Measurements from ENCODE around the gene MEA1.

MEA1 gene

DNA sequence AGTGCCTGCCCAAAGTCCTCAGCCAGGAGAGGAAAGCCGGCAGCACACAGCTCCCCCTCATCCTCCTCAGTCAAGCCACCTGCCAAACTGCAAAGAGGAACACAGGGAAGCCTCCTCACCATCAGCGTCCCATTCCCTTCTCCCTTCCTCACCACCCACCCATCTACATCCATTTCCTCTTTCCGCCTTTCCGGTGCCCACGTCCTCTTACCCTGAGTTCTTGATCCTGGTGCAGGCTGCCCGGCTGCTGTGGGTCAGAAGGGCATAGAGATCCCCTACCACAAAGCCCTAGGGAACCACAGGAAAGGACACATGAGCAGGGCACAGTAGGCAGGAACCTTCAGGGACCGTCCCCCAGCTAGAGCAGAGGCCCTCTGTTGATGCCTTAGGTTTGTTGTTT is 47.2 kb downstream of the MEA1 start:
- Histone ChIP-seq H3K27me3 (ENCODE audit: control insufficient read depth in 1 of 2, insufficient read depth in 1 of 2, low read length in 2 of 2) (no peaks in the 10 kb centered on the region), H3K14ac (ENCODE audit: low read length in 2 of 2) (no peak overlapping the region), H2BK12ac (ENCODE audit: low read length in 2 of 2) (no peak overlapping the region), H3K4ac (ENCODE audit: low read depth in 1 of 2, low read length in 2 of 2) (no peak overlapping the region), H3K79me1 (replicated peaks; ENCODE audit: low read length, poor library complexity, severe bottlenecking) (peaks cover 7% of the 10 kb centered on the region), H2AK5ac (ENCODE audit: low read length, severe bottlenecking) (no peak overlapping the region), H3K27ac (ENCODE audit: low read length, poor library complexity, severe bottlenecking) (no peak overlapping the region), H4K91ac (ENCODE audit: low read length) (no peak overlapping the region), H3K23ac (ENCODE audit: low read length in 2 of 2) (no peak overlapping the region), H2AFZ (ENCODE audit: low read depth, low read length) (no peak overlapping the region), H2BK120ac (ENCODE audit: low read depth, low read length) (no peak overlapping the region), H3K18ac (ENCODE audit: low read depth in 1 of 2, low read length in 2 of 2) (no peak overlapping the region), H2BK5ac (ENCODE audit: low read depth, low read length, poor library complexity, severe bottlenecking) (no peak overlapping the region), H3K4me3 (ENCODE audit: insufficient read depth in 1 of 2, low read depth in 1 of 2, low read length in 2 of 2) (no peak overlapping the region), H4K8ac (ENCODE audit: low read length) (no peak overlapping the region), H3K4me1 (ENCODE audit: control insufficient read depth, insufficient read depth, low read depth, low read length) (peaks cover 8% of the 10 kb centered on the region), H3K36me3 (ENCODE audit: control insufficient read depth in 1 of 2, insufficient read depth in 2 of 2, low read depth in 1 of 2, low read length in 2 of 2) (peaks cover 62 to 70% of the 10 kb centered on the region in 2 experiments), H2BK15ac (ENCODE audit: low read depth, poor library complexity, severe bottlenecking) (no peak overlapping the region), H3K9me3 (ENCODE audit: control insufficient read depth, low read length) (no peaks in the 10 kb centered on the region), H3K4me2 (ENCODE audit: low read length, poor library complexity, severe bottlenecking) (no peak overlapping the region), H3K9ac (ENCODE audit: low read length) (no peak overlapping the region)
- DNase-seq: no peak
- WGBS: 89% methylated on average over 7 of the region's 7 CpGs

DNA sequence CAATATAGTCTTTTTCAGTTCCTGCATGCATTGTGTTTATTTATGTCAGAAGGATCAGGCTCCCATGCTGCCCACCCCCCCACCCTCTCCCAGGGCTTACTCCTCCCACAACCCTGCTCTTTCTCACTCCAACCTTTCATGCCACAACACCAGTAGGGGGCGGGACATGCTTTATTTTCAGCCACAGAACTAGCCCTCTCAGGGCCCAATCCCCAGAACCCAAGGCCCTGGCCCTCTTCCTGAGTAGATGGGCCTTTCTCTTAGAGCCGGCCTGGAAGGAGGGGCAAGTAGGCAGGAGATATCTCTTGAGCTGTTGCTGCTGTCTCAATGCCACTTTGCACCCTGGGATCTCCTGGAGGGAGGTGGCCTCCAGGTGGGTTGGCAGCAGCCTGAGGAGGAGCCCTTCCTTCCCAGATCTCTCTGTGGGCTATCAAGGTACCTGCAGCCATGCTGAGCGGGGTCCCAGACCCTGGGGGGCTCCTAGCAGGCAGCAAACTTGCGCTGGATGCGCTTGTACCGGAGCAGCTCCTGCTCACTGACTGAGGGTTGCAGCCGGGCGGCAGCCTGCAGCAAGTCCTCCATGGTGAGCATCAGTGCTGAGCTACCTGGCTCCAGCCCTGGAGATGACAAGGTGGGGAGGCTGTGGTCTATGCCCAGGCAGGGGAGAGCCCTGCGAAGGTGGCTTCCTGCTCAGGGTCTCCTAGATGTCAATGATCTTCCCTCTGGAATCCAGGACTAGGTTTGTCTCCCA is 49.7 kb downstream of the MEA1 start:
- WGBS: 79% methylated on average over 9 of the region's 9 CpGs
- Histone ChIP-seq H2BK15ac (ENCODE audit: low read depth, poor library complexity, severe bottlenecking) (no peak overlapping the region), H3K9ac (ENCODE audit: low read length) (no peak overlapping the region)

DNA sequence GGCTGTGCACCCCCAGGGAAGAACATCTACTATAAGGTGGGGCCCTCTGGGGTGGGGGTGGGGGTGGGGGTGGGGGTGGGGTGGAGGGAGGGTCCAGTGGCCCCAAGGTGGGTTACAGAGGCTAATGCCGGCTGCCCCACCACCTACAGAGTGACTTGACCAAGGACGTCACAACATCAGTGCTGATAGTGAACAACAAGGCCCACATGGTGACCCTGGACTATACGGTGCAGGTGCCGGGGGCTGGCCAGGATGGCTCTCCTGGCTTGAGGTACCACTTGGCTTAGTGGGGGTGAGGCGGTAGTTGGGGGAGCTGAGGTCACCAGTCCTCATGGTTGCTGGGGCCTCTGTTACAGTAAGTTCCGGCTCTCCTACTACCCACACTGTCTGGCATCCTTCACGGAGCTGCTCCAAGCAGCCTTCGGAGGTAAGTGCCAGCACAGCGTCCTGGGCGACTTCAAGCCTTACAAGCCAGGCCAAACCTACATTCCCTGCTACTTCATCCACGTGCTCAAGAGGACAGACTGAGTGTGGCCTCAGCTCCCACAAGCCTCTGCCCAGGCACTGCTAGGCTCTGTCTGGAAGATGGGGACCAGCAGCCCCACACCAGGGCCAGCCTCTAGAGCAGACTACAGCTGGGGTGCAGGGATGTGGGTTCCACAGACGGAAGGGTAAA is 50.4 kb downstream of the MEA1 start:
- DNase-seq: no peak
- Histone ChIP-seq H3K23ac (ENCODE audit: low read length in 2 of 2) (no peak overlapping the region), H3K9me3 (ENCODE audit: control insufficient read depth, low read length) (no peaks in the 10 kb centered on the region), H2AFZ (ENCODE audit: low read depth, low read length) (no peak overlapping the region), H3K18ac (ENCODE audit: low read depth in 1 of 2, low read length in 2 of 2) (no peak overlapping the region), H3K27me3 (ENCODE audit: control insufficient read depth in 1 of 2, insufficient read depth in 1 of 2, low read length in 2 of 2) (no peaks in the 10 kb centered on the region), H2BK5ac (ENCODE audit: low read depth, low read length, poor library complexity, severe bottlenecking) (no peak overlapping the region), H3K4me1 (ENCODE audit: control insufficient read depth, insufficient read depth, low read depth, low read length) (peaks cover 13% of the 10 kb centered on the region), H4K91ac (ENCODE audit: low read length) (no peak overlapping the region), H3K36me3 (ENCODE audit: control insufficient read depth in 1 of 2, insufficient read depth in 2 of 2, low read depth in 1 of 2, low read length in 2 of 2) (peaks cover 50 to 56% of the 10 kb centered on the region in 2 experiments), H3K79me1 (replicated peaks; ENCODE audit: low read length, poor library complexity, severe bottlenecking) (no peaks in the 10 kb centered on the region), H3K4me3 (ENCODE audit: insufficient read depth in 1 of 2, low read depth in 1 of 2, low read length in 2 of 2) (no peak overlapping the region), H3K27ac (ENCODE audit: low read length, poor library complexity, severe bottlenecking) (no peak overlapping the region), H2BK15ac (ENCODE audit: low read depth, poor library complexity, severe bottlenecking) (no peak overlapping the region), H3K4ac (ENCODE audit: low read depth in 1 of 2, low read length in 2 of 2) (no peak overlapping the region), H4K8ac (ENCODE audit: low read length) (no peak overlapping the region), H3K4me2 (ENCODE audit: low read length, poor library complexity, severe bottlenecking) (no peak overlapping the region), H2BK12ac (ENCODE audit: low read length in 2 of 2) (no peak overlapping the region), H2AK5ac (ENCODE audit: low read length, severe bottlenecking) (no peak overlapping the region), H3K14ac (ENCODE audit: low read length in 2 of 2) (no peak overlapping the region), H3K9ac (ENCODE audit: low read length) (no peak overlapping the region), H2BK120ac (ENCODE audit: low read depth, low read length) (no peak overlapping the region)
- WGBS: 84% methylated on average over 11 of the region's 12 CpGs

More for the DNA sequence above, 49.7 kb downstream of the MEA1 start:
- H4K91ac ChIP-seq (ENCODE audit: low read length): no peak overlapping the region
- H3K27me3 ChIP-seq (ENCODE audit: control insufficient read depth in 1 of 2, insufficient read depth in 1 of 2, low read length in 2 of 2): no peaks in the 10 kb centered on the region
- H2AFZ ChIP-seq (ENCODE audit: low read depth, low read length): no peak overlapping the region
- H3K4me1 ChIP-seq (ENCODE audit: control insufficient read depth, insufficient read depth, low read depth, low read length): peaks cover 13% of the 10 kb centered on the region
- H2BK5ac ChIP-seq (ENCODE audit: low read depth, low read length, poor library complexity, severe bottlenecking): no peak overlapping the region
- no peak overlapping the region for H3K23ac ChIP-seq (ENCODE audit: low read length in 2 of 2)
- H3K14ac ChIP-seq (ENCODE audit: low read length in 2 of 2): no peak overlapping the region
- no peak overlapping the region for H3K4me3 ChIP-seq (ENCODE audit: insufficient read depth in 1 of 2, low read depth in 1 of 2, low read length in 2 of 2)
- no peak overlapping the region for H4K8ac ChIP-seq (ENCODE audit: low read length)
- no peaks in the 10 kb centered on the region for H3K9me3 ChIP-seq (ENCODE audit: control insufficient read depth, low read length)
- H3K4me2 ChIP-seq (ENCODE audit: low read length, poor library complexity, severe bottlenecking): no peak overlapping the region
- H3K27ac ChIP-seq (ENCODE audit: low read length, poor library complexity, severe bottlenecking): no peak overlapping the region
- no peak overlapping the region for H2BK12ac ChIP-seq (ENCODE audit: low read length in 2 of 2)
- no peak overlapping the region for H3K18ac ChIP-seq (ENCODE audit: low read depth in 1 of 2, low read length in 2 of 2)
- DNase-seq: peak; percentile 78
- no peak overlapping the region for H3K4ac ChIP-seq (ENCODE audit: low read depth in 1 of 2, low read length in 2 of 2)
- peaks cover 57 to 61% of the 10 kb centered on the region in 2 experiments for H3K36me3 ChIP-seq (ENCODE audit: control insufficient read depth in 1 of 2, insufficient read depth in 2 of 2, low read depth in 1 of 2, low read length in 2 of 2)
- H2BK120ac ChIP-seq (ENCODE audit: low read depth, low read length): no peak overlapping the region
- H2AK5ac ChIP-seq (ENCODE audit: low read length, severe bottlenecking): no peak overlapping the region
- H3K79me1 ChIP-seq (replicated peaks; ENCODE audit: low read length, poor library complexity, severe bottlenecking): no peaks in the 10 kb centered on the region

DNA sequence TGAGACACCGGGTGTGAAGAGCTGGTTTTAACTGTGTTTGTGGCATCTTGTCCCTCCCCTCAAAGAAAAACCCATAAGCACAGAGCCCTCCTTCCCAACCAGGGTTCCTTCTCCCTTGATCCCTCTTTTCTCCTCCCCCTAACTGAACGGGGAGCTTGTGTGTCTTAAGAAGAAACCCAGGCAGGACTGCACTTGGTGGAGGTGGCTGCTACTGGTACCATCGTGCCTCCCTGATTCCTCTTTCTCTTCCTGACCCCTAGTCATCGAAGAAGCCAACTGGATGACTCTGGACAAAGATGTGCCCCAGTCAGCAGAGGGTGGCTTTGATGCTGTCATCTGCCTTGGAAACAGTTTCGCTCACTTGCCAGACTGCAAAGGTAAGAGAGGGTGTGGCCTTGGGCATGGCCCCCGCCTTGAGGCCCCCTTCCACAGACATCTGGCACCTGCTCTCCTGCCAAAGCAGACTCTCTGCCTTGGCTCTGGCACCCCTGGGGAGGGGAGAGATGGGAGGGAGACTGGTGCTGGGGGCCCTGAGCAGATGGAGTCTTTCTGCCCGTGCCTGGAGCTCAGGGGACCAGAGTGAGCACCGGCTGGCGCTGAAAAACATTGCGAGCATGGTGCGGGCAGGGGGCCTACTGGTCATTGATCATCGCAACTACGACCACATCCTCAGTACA is 51.1 kb downstream of the MEA1 start:
- Histone ChIP-seq H3K23ac (ENCODE audit: low read length in 2 of 2) (no peak overlapping the region), H2AK5ac (ENCODE audit: low read length, severe bottlenecking) (no peak overlapping the region)
- 84% methylated on average over 6 of the region's 13 CpGs for WGBS

More for the DNA sequence above, 51.1 kb downstream of the MEA1 start:
- no peak for DNase-seq
- H2AFZ ChIP-seq (ENCODE audit: low read depth, low read length): no peak overlapping the region
- H2BK15ac ChIP-seq (ENCODE audit: low read depth, poor library complexity, severe bottlenecking): no peak overlapping the region
- H3K36me3 ChIP-seq (ENCODE audit: control insufficient read depth in 1 of 2, insufficient read depth in 2 of 2, low read depth in 1 of 2, low read length in 2 of 2): peaks cover 47 to 51% of the 10 kb centered on the region in 2 experiments
- H3K27me3 ChIP-seq (ENCODE audit: control insufficient read depth in 1 of 2, insufficient read depth in 1 of 2, low read length in 2 of 2): no peaks in the 10 kb centered on the region
- H3K14ac ChIP-seq (ENCODE audit: low read length in 2 of 2): no peak overlapping the region
- H2BK120ac ChIP-seq (ENCODE audit: low read depth, low read length): no peak overlapping the region
- no peak overlapping the region for H3K4ac ChIP-seq (ENCODE audit: low read depth in 1 of 2, low read length in 2 of 2)
- no peak overlapping the region for H3K9ac ChIP-seq (ENCODE audit: low read length)
- no peaks in the 10 kb centered on the region for H3K79me1 ChIP-seq (replicated peaks; ENCODE audit: low read length, poor library complexity, severe bottlenecking)
- H4K91ac ChIP-seq (ENCODE audit: low read length): no peak overlapping the region
- H3K4me3 ChIP-seq (ENCODE audit: insufficient read depth in 1 of 2, low read depth in 1 of 2, low read length in 2 of 2): no peak overlapping the region
- no peak overlapping the region for H2BK5ac ChIP-seq (ENCODE audit: low read depth, low read length, poor library complexity, severe bottlenecking)
- no peak overlapping the region for H3K27ac ChIP-seq (ENCODE audit: low read length, poor library complexity, severe bottlenecking)
- no peak overlapping the region for H3K4me2 ChIP-seq (ENCODE audit: low read length, poor library complexity, severe bottlenecking)
- no peak overlapping the region for H2BK12ac ChIP-seq (ENCODE audit: low read length in 2 of 2)
- H3K9me3 ChIP-seq (ENCODE audit: control insufficient read depth, low read length): no peaks in the 10 kb centered on the region
- peaks cover 13% of the 10 kb centered on the region for H3K4me1 ChIP-seq (ENCODE audit: control insufficient read depth, insufficient read depth, low read depth, low read length)
- no peak overlapping the region for H4K8ac ChIP-seq (ENCODE audit: low read length)
- no peak overlapping the region for H3K18ac ChIP-seq (ENCODE audit: low read depth in 1 of 2, low read length in 2 of 2)
